Caco-2 (cell line): Measurements from ENCODE around the gene CYLC1. TPM values are rescaled to one million over a fixed set of nuclear protein-coding genes. Genes with fewer than 3 reads are reported as not detected.
A peak's percentile ranks its signal among the peaks of the same experiment; 100 is the strongest.

ENCODE experiments used
- BruUV-seq: library from RNA; stranded (reverse); fragments of 400-500 nt; replicated peaks from 2 replicates; lab custom pipeline; 2021; lab: Mats Ljungman, UMichigan
- CTCF ChIA-PET: fragments of 300-600 bp; sonication (Branson Sonifier 250); formaldehyde crosslinking; loops from one replicate; lab custom pipeline; 2022; ENCODE audit warnings: antibody characterized with exemption; lab: Charles Lee
- POLR2A ChIA-PET: fragments of 300-600 bp; sonication (Branson Sonifier 250); formaldehyde crosslinking; loops from one replicate; lab custom pipeline; 2022; ENCODE audit warnings: antibody characterized with exemption; lab: Charles Lee
- DNase-seq, 2 experiments: peaks; one replicate each; pipeline versions ENCODE4 v3.0.0 to v3.0.0-alpha.2; 2020 to 2022
- H3K27me3 ChIP-seq: replicated peaks from 2 replicates; pipeline ENCODE4 v1.6.0; 2011; ENCODE audit warnings: low read length; ENCODE audit not compliant: control insufficient read depth, insufficient read depth
- H3K36me3 ChIP-seq: 2 replicates; pipeline ENCODE4 v1.5.1; 2011; ENCODE audit warnings: low read length; ENCODE audit not compliant: control insufficient read depth, insufficient read depth
- H3K4me1 ChIP-seq: fragments of 250-450 bp; sonication (Bioruptor Pico); 2 replicates; pipeline ENCODE4 v1.5.1; 2020; ENCODE audit warnings: mild to moderate bottlenecking
- H3K4me3 ChIP-seq: 2 replicates; pipeline ENCODE4 v1.5.1; 2011; ENCODE audit warnings: low read depth, mild to moderate bottlenecking, control low read depth, low read length
- H3K9me3 ChIP-seq: fragments of 250-450 bp; sonication (Bioruptor Pico); 2 replicates; pipeline ENCODE4 v1.5.1; 2020; ENCODE audit warnings: mild to moderate bottlenecking, moderate library complexity
- H3K27ac Mint-ChIP-seq: one replicate; pipeline ENCODE4 v1.8.0; 2022; ENCODE audit warnings: mixed read lengths; ENCODE audit not compliant: unreplicated experiment
- H3K27me3 Mint-ChIP-seq: one replicate; pipeline ENCODE4 v1.8.0; 2022; ENCODE audit warnings: mixed read lengths; ENCODE audit not compliant: insufficient read depth, unreplicated experiment
- H3K36me3 Mint-ChIP-seq: one replicate; pipeline ENCODE4 v1.8.0; 2022; ENCODE audit warnings: mild to moderate bottlenecking, mixed read lengths; ENCODE audit not compliant: insufficient read depth, unreplicated experiment
- H3K4me1 Mint-ChIP-seq: one replicate; pipeline ENCODE4 v1.8.0; 2022; ENCODE audit warnings: low read depth, mixed read lengths; ENCODE audit not compliant: unreplicated experiment
- H3K4me3 Mint-ChIP-seq: one replicate; pipeline ENCODE4 v1.8.0; 2022; ENCODE audit warnings: mild to moderate bottlenecking, moderate library complexity, mixed read lengths; ENCODE audit not compliant: unreplicated experiment
- H3K9me3 Mint-ChIP-seq: one replicate; pipeline ENCODE4 v1.8.0; 2022; ENCODE audit warnings: mixed read lengths; ENCODE audit not compliant: unreplicated experiment
- CTCF ChIP-seq, 2 experiments: fragments of 200-600 bp in 1 of 2; IDR thresholded peaks; 1 replicate in 1 of 2; 2 replicates in 1 of 2; pipeline versions ENCODE4 v1.5.1 to v1.8.0; 2011 to 2022; ENCODE audit warnings: antibody characterized with exemption in 1 of 2, control low read depth in 1 of 2, inconsistent platforms in 1 of 2, low read depth in 1 of 2, low read length in 1 of 2, mild to moderate bottlenecking in 1 of 2, moderate library complexity in 1 of 2; ENCODE audit not compliant: insufficient read depth in 1 of 2, severe bottlenecking in 1 of 2, unreplicated experiment in 1 of 2
- intact Hi-C: fragments of 100-400 bp; cut with micrococcal nuclease; formaldehyde crosslinking; loops from one replicate; pipeline ENCODE4 v1.10.0; 2022; ENCODE audit not compliant: unreplicated experiment
- total RNA-seq: library from RNA; stranded (reverse); gene quantifications from 2 replicates; pipeline ENCODE4 v1.2.3, GENCODE V29; 2022

CYLC1 gene
- total RNA-seq, 1 experiment from 2014 or later = not detected

GRCh38 chrX:83845397-83845796 is 15.5 kb upstream of the CYLC1 start:
- H3K36me3 ChIP-seq = no peaks in the 10 kb centered on the region
- H3K9me3 ChIP-seq = no peaks in the 10 kb centered on the region
- CTCF ChIA-PET = no interaction called here
- TF ChIP-seq CTCF (IDR thresholded peaks at IDR 0.05; ENCODE audit: insufficient read depth in 1 of 2, low read depth in 1 of 2, low read length in 1 of 2, severe bottlenecking in 1 of 2, unreplicated experiment in 1 of 2) = peak; percentile 37 to 46
- POLR2A ChIA-PET = no interaction called here
- no TSS peak for BruUV-seq
- no peaks in the 10 kb centered on the region for H3K9me3 Mint-ChIP-seq
- no peak overlapping the region for H3K4me3 ChIP-seq
- H3K36me3 Mint-ChIP-seq = no peaks in the 10 kb centered on the region
- H3K27me3 Mint-ChIP-seq = no peaks in the 10 kb centered on the region
- H3K27ac Mint-ChIP-seq = no peak overlapping the region
- DNase-seq = peak; percentile 10 to 33
- intact Hi-C loops = loop anchor here (5.0 kb wide), 1 partner anchor 73 kb away; no protein-coding TSS in a partner anchor
- no peak overlapping the region for H3K4me3 Mint-ChIP-seq
- no peaks in the 10 kb centered on the region for H3K4me1 Mint-ChIP-seq
- H3K4me1 ChIP-seq = no peaks in the 10 kb centered on the region
- H3K27me3 ChIP-seq = no peaks in the 10 kb centered on the region

DNA sequence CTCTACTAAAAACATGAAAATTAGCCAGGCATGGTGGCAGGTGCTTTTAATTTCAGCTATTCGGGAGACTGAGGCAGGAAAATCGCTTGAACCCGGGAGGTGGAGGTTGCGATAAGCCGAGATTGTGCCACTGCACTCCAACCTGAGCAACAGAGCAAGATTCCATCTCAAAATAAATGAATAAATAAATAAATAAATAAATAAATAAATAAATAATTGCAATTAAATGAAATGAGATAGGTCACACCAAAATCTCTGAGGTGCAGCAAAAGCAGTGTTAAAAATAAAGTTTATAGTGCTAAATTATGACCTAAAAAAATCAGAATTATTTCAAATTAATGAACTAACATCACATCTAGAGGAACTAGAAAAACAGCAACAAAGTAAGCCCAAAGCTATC is 13.6 kb upstream of the CYLC1 start:
- no peaks in the 10 kb centered on the region for H3K27me3 Mint-ChIP-seq
- intact Hi-C loops = loop anchor here (5.0 kb wide), 1 partner anchor 75 kb away; no protein-coding TSS in a partner anchor
- Histone ChIP-seq H3K36me3 (no peaks in the 10 kb centered on the region), H3K4me3 (no peak overlapping the region), H3K27me3 (no peaks in the 10 kb centered on the region), H3K9me3 (no peaks in the 10 kb centered on the region), H3K4me1 (no peaks in the 10 kb centered on the region)
- no peaks in the 10 kb centered on the region for H3K4me1 Mint-ChIP-seq
- no peak for DNase-seq
- H3K27ac Mint-ChIP-seq = no peak overlapping the region
- no peak overlapping the region for H3K4me3 Mint-ChIP-seq
- ChIA-PET CTCF (no interaction called here), POLR2A (no interaction called here)
- BruUV-seq = no TSS peak
- no peaks in the 10 kb centered on the region for H3K36me3 Mint-ChIP-seq
- TF ChIP-seq CTCF (IDR thresholded peaks at IDR 0.05; ENCODE audit: insufficient read depth in 1 of 2, low read depth in 1 of 2, low read length in 1 of 2, severe bottlenecking in 1 of 2, unreplicated experiment in 1 of 2) = no peak
- H3K9me3 Mint-ChIP-seq = no peaks in the 10 kb centered on the region

DNA sequence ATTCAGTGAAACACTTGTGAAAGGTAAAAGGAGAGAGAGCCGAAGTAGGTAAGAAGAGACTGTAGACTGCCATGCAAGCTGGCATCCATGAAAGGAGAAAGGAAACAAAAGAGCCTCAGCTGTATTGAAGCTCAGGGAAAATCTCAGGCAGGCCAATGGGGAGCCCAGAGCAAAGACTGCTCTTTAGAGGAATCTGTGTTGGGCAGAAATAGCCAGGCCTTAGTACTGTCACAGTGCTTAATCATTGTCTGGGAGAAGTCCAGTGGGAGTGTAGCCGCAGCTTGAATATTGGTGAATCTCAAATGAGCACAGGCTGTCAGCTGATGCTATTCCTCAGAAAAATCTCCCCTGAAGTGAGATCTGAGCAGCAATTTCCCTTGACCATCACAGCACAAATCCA is 27.6 kb downstream of the CYLC1 start:
- DNase-seq = no peak
- Histone ChIP-seq H3K27me3 (no peaks in the 10 kb centered on the region), H3K4me3 (no peak overlapping the region), H3K36me3 (no peaks in the 10 kb centered on the region), H3K4me1 (no peaks in the 10 kb centered on the region), H3K9me3 (no peaks in the 10 kb centered on the region)
- Mint-ChIP-seq H3K27me3 (peaks cover 2% of the 10 kb centered on the region), H3K36me3 (no peaks in the 10 kb centered on the region), H3K9me3 (no peaks in the 10 kb centered on the region), H3K27ac (no peak overlapping the region), H3K4me1 (no peaks in the 10 kb centered on the region), H3K4me3 (no peak overlapping the region)
- intact Hi-C loops = no loop called here
- no TSS peak for BruUV-seq
- ChIA-PET CTCF (no interaction called here), POLR2A (no interaction called here)
- TF ChIP-seq CTCF (IDR thresholded peaks at IDR 0.05; ENCODE audit: insufficient read depth in 1 of 2, low read depth in 1 of 2, low read length in 1 of 2, severe bottlenecking in 1 of 2, unreplicated experiment in 1 of 2) = no peak
